ENCODE data around the gene ARMCX6.

- TF ChIP-seq CTCF (optimal IDR thresholded peaks at IDR 0.05 in 1 of 3, IDR thresholded peaks at IDR 0.05 in 1 of 3, conservative IDR thresholded peaks at IDR 0.05 in 1 of 3; ENCODE audit: extremely low read depth in 1 of 3, insufficient read depth in 2 of 3, low read length in 3 of 3) (no peak), EZH2 (IDR thresholded peaks at IDR 0.05; ENCODE audit: low read length) (no peak)
These were observed 12.1 kb downstream of the ARMCX6 start for GRCh38 chrX:101605728-101606127.
